CD4-positive, alpha-beta T cell treated with Interleukin-4 for 4 hours (primary cell): ENCODE data around the gene GOLGA3.
"Not testable (repeated sequence)": the region's sequence is repeated elsewhere in the genome, so short reads cannot be mapped to it uniquely, and the experiment has no call there.

Experiments used
- DNase-seq: peaks from one replicate; pipeline ENCODE4 v3.0.0-alpha.2; 2020

The GOLGA3 gene

DNA sequence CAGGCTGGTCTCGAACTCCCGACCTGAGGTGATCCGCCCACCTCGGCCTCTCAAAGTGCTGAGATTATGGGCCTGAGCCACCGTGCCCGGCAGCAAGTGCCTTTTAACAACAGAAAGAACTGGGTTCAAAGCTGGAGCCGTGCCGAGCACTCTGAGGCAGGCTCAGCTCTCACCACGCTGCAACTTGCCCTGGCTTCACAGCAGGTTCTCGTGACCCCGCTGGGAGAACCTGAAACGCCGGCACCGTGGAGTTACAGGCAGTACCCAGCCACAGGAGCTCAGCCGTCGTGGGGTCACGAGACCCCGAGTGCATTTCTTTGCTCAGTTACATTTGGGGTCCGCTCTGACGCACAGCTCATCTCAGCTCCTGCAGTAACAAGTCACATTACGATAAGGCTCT, 14.4 kb downstream of the GOLGA3 start:
- DNase-seq = no peak

DNA sequence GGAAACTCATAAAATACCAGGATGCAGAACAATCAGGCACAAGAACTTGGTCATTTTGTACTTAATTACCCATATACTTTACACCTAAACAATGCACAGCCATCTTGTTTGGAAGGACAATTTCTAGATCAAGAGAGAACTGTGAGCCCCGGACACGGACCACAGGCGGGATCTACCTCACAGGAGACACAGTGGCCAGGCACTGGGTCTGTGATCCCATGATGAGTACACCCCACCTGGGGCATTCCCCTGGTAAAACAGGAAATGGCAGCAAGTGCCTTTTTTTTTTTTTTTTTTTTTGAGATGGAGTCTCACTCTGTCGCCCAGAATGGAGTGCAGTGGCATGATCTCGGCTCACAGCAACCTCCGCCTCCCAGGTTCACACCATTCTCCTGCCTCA, 15.2 kb downstream of the GOLGA3 start:
- DNase-seq = no peak

GRCh38 chr12:132812631-132813305, 15.9 kb downstream of the GOLGA3 start:
- DNase-seq = peak; percentile 47

DNA sequence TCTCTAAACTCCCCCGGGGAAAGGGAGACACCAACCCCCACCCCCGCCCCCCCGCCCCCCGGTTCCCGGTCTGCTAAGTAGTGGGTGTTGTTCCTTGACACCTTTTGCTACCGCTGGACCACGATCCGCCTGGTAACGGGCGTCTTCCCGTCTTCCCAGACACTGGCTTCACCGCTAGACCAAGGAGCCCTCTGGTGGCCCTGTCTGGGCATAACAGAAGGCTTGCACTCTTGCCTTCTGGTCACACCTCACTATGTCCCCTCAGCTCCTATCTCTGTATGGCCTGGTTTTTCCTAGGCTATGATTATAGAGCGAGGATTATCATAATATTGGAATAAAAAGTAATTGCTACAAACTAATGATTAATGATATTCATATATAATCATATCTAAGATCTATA, 19.3 kb downstream of the GOLGA3 start:
- not testable (repeated sequence) for DNase-seq

DNA sequence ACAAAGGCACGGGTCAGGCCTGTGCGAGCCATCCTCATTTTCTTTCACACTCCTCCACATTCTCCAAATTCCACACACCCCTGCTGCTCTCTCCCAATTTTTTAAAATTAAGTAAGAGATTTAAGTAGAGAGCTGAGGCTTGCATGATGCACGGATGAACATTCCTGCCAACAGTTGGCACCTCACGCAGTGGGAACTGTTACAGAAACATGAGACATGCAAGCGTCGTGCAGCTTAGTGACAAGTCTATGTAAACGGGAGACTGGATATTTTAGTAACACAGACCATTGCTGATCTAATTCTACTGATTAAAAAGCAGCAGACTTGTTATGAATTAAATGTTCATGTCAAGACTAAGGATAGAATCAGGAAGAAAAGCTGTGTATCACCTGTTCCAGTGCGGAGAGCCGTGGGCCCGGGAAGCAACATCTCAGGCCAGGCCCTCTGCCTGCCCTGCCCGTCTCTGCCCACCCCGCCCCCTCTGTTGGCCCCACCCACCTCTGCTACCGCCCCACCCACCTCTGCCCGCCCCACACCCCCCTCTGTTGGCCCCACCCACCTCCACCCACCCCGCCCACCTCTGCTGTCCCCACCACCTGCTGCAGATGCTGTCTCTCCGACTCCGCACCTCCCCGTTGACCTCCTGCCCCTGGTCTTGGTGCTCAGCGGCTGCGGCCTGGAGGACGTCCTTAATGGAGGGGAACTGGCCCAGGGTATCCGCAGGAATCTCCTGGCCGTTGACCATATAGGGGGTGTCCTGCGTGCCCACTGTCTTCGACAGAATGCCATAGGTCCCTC, 21.2 kb downstream of the GOLGA3 start:
- no peak for DNase-seq

- DNase-seq = no peak
These were observed 21.8 kb downstream of the GOLGA3 start for GRCh38 chr12:132806857-132807256.

- no peak for DNase-seq
These were observed 24.2 kb downstream of the GOLGA3 start for GRCh38 chr12:132804426-132804861.

DNA sequence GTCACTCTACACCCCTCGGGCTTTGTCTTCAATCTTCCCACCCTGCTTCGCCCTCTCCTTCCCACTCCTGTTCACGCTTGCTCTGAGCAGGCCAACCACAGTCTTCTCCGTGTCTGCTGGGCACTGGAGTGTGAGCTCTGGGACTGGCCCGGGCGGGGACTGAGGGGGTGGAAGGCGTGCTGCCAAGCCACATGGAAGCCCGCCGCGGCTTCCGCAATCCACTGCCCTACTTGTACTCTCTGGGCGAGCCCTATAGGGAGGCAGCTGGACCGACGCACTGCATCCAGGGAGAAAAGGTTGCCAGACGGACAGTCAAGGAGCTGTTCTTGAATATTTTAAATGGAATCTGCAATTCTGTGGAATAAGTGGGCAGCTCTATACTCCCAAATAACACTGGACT, 24.8 kb downstream of the GOLGA3 start:
- DNase-seq = no peak

DNA sequence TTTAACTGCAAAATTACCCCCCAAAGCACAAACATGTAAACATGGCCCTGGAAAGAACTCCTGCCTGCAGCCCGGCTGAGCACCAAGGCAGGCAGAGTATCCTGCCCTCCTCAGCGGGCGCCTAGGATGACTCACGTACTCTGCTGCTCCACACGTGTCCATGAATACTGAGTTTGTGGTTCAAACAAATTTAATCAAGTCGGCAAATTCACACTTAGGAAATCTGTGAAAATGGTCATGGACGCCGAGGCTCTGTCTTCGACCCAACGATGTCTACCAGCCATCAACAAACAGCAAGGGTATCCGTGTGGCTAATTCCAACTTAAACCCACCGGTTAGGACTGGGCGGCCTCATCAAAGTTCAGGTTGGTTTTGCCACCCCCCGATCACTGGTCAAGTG, 25.5 kb downstream of the GOLGA3 start:
- no peak for DNase-seq

DNA sequence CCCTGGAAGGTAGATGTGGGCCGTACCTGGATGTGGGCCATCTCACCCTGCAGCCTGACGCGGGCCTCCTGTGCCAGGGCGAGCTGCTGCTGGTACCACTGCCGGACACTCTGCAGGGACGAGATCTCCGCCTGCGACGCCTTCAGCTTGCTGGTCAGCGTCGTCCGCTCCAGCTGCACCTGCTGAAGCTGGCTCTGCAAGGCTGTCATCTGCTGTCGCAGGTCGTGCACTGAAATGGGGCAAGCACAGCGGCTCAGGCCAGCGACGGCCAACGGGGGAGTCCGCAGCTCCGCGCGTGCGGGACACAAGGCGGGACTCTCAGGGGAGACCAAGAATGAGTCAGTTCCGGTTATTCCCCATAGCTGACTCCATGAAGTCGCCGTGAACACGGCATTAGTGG, 26.9 kb downstream of the GOLGA3 start:
- no peak for DNase-seq

GRCh38 chr12:132798836-132799235, 29.8 kb downstream of the GOLGA3 start:
- DNase-seq = no peak

- DNase-seq = no peak
These were observed 30.7 kb downstream of the GOLGA3 start for GRCh38 chr12:132797820-132798570.

- DNase-seq = no peak
These were observed 32.8 kb downstream of the GOLGA3 start for GRCh38 chr12:132795847-132796246.

- DNase-seq = not testable (repeated sequence)
These were observed 36.7 kb downstream of the GOLGA3 start for GRCh38 chr12:132791940-132792339.

DNA sequence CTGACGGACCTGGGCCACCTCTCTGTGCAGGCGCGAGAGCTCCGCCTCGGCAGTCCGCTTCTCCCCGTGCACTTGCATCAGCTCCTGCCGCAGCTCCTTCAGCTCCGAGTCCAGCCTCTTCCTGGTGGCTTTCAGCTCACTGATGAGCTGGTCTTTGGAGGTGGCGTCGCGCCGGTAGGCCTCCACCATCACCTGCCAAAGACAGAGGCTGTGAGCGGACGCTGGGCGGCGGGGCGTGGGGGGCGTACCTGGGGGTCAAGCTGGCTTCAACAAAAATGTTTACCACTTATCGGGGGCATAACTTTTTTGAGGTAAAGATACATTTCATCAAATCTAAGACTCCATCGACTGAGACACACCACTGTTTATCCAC, 39.6 kb downstream of the GOLGA3 start:
- DNase-seq = no peak

DNA sequence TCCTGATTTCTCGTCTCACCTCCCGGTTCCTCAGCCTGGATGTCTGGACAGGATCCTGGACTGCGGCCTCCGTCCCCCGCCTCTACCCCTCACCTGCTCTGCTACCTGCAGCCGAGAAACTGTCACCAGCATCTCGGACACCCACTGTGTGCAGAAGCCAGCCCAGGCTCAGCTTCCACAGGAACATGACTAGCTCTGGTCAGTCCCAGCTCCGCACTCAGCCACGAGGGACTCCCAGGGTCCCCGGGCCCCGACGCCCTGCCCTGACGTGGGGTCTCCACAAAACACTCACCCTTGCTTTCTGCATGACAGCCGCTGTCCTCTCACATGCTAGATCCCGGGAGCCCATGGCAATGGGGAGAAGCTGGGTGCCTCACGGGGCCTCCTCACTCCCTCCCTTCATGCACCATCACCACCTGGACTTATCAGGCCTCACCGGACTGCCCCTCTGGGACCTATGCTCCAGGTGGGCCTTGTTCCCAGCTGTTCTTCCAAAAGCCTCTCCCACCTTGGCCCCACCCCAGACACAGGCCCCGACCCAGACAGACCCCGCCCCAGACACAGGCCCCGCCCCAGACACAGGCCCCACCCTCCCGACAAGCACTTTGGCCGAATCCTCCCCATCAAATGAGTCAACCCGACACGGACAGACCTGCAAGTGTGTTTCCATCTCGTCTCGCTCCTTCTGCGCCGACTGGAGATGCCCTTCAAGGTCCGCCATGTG, 40.1 kb downstream of the GOLGA3 start:
- DNase-seq = no peak

DNA sequence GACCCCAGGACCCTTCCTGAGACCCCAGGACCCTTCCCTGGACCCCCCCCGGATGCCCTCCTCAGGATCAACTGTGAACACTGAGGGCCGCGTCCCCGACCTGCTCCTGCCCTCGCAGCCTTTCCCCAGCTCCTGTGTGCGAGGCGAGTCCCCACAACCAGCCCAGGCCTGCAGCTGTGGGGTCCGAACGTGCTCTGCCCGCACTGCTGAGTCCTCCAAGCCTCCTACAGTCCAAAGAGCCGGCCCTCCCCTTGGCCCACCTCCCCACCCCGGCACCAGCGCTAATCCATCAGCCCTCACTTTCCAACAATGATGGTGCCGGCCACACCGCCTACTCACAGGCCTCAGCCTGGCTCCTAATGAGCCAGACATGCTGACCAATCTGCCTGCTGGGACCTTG, 40.8 kb downstream of the GOLGA3 start:
- no peak for DNase-seq

GRCh38 chr12:132786192-132786591, 42.5 kb downstream of the GOLGA3 start:
- no peak for DNase-seq

DNA sequence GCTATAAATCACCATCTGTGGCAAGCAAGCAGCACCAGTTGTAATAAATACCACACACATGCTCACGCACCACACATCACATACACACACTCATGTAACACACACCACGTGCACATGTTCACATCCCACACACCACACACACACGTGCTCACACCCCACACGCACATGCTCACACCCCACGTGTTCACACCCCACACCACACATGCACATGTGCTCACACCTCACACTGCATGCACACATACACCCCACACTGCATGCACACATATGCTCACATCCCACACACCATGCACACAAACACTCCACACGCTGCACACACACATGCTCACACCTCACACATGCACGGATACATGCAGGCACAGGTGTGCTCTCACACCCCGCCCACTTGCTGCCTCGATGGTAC, 44.1 kb downstream of the GOLGA3 start:
- no peak for DNase-seq

DNA sequence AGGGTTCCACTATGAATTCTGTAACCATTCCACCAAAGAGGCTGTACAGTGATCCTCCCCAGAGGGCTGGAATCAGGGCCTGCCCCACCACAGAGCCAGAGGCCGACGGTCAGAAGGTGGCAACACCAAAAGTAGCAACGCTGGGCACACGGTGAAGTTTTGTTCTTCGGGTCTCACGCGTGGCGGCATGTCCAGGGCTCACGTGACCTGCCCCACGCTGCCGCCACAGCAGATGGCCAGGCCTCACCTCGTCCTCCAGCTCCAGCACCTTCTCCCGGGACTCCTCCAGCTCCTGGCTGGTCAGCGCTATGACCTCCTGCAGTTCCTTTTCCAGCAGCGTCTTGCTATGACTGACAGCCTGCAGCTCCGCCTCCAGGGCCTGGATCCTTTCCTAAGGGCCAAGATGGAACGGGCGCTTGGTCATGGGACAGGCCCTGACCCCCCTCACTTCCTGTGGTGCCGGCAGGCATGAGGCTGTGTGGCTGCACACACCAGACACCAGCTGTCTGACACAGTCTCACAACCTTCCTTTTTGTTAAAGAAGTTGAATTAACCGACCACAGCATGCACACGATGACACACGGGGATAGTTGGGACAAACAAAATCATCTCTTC, 44.6 kb downstream of the GOLGA3 start:
- DNase-seq = no peak

DNA sequence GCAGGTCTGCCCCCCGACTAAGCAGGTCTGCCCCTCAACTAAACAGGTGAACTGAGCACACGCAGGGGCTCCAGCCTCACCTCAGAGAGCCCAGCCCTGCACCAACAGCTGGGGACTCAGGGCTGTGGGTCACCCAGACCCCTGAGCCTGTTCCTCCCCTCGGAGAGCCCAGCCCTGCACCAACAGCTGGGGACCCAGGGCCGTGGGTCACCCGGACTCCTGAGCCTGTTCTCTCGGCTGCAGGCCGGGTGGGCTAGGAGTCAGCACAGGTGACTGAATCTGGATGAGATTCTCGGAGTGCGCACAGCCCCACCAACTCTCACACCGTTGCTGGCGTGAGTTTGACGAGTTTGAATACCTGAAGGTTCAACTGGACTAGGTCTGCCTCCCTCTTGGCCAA, 46.7 kb downstream of the GOLGA3 start:
- DNase-seq = no peak

GRCh38 chr12:132779781-132780353, 48.8 kb downstream of the GOLGA3 start:
- DNase-seq = no peak
